Endothelial cell of umbilical vein (primary cell): Measurements from ENCODE around the gene RASL10A. TPM values are rescaled to one million over a fixed set of nuclear protein-coding genes. Genes with fewer than 3 reads are reported as not detected.

Experiments
- BruUV-seq: library from RNA; stranded (reverse); fragments of 400-500 nt; replicated peaks from 2 replicates; lab custom pipeline; 2021; lab: Mats Ljungman, UMichigan
- CTCF ChIA-PET: fragments of 300-600, 350-600 bp; sonication (Branson Sonifier 250); formaldehyde crosslinking; loops from one replicate; lab custom pipeline; 2021; ENCODE audit warnings: antibody characterized with exemption, inconsistent platforms; lab: Charles Lee
- POLR2A ChIA-PET: fragments of 300-600, 350-600 bp; sonication (Branson Sonifier 250); formaldehyde crosslinking; loops from one replicate; lab custom pipeline; 2021; ENCODE audit warnings: antibody characterized with exemption, inconsistent platforms; lab: Charles Lee
- DNase-seq: peaks from one replicate; pipeline ENCODE4 v3.0.0-alpha.2; 2011; ENCODE audit warnings: low read depth, low spot score
- FAIRE-seq: peaks from 2 replicates; lab custom pipeline; 2011; peaks lifted over from hg19 to GRCh38; lab: Jason Lieb, UNC
- H2AFZ ChIP-seq: 2 replicates; pipeline ENCODE4 v1.6.0; 2012; ENCODE audit warnings: low read depth, low read length, control low read depth, inconsistent platforms
- H3K27ac ChIP-seq: 2 replicates; pipeline ENCODE4 v1.5.1; 2011; ENCODE audit warnings: low read depth, mild to moderate bottlenecking, control low read depth, low read length, moderate library complexity; ENCODE audit not compliant: insufficient read depth
- H3K27me3 ChIP-seq, 2 experiments: 2 replicates each; pipeline versions ENCODE4 v1.6.0 to v1.6.1; 2011; ENCODE audit warnings: low read length in 2 of 2, mixed read lengths in 1 of 2; ENCODE audit not compliant: control insufficient read depth in 2 of 2, insufficient read depth in 2 of 2
- H3K36me3 ChIP-seq, 2 experiments: 2 replicates in 1 of 2; 3 replicates in 1 of 2; pipeline ENCODE4 v1.5.1; 2011; ENCODE audit warnings: low read length in 2 of 2, mild to moderate bottlenecking in 1 of 2, moderate library complexity in 1 of 2; ENCODE audit not compliant: control insufficient read depth in 2 of 2, insufficient read depth in 2 of 2; ENCODE audit errors: extremely low read depth in 1 of 2
- H3K4me1 ChIP-seq: 3 replicates; pipeline ENCODE4 v1.5.1; 2011; ENCODE audit warnings: mild to moderate bottlenecking, low read length; ENCODE audit not compliant: control insufficient read depth, insufficient read depth; ENCODE audit errors: extremely low read depth
- H3K4me2 ChIP-seq: 2 replicates; pipeline ENCODE4 v1.6.1; 2011; ENCODE audit warnings: low read length, control low read depth, mixed read lengths; ENCODE audit not compliant: insufficient read depth
- H3K4me3 ChIP-seq, 3 experiments: fragments of 200-600 bp in 1 of 3; sonication (generic), shearing (Covaris generic) in 1 of 3; replicated peaks in 1 of 3; 2 replicates each; pipeline ENCODE4 v1.5.1; 2011 to 2016; ENCODE audit warnings: control low read depth in 3 of 3, low read length in 3 of 3, mild to moderate bottlenecking in 2 of 3, inconsistent platforms in 1 of 3, low read depth in 1 of 3, moderate library complexity in 1 of 3; ENCODE audit not compliant: insufficient read depth in 1 of 3
- H3K79me2 ChIP-seq: 2 replicates; pipeline ENCODE4 v1.6.0; 2012; ENCODE audit warnings: low read length, inconsistent platforms; ENCODE audit not compliant: control insufficient read depth, insufficient read depth
- H3K9ac ChIP-seq: replicated peaks from 2 replicates; pipeline ENCODE3; 2011; ENCODE audit warnings: low read length, control low read depth; ENCODE audit not compliant: insufficient read depth; ENCODE audit errors: extremely low read depth
- H3K9me1 ChIP-seq: replicated peaks from 3 replicates; pipeline ENCODE4 v1.6.0; 2011; ENCODE audit warnings: mild to moderate bottlenecking, low read length; ENCODE audit not compliant: control insufficient read depth, insufficient read depth; ENCODE audit errors: extremely low read depth
- H3K9me3 ChIP-seq: replicated peaks from 2 replicates; pipeline ENCODE4 v1.5.1; 2012; ENCODE audit warnings: low read length, inconsistent platforms; ENCODE audit not compliant: control insufficient read depth, insufficient read depth
- H4K20me1 ChIP-seq: replicated peaks from 2 replicates; pipeline ENCODE3; 2011; ENCODE audit warnings: mild to moderate bottlenecking, low read length; ENCODE audit not compliant: control insufficient read depth, insufficient read depth; ENCODE audit errors: extremely low read depth
- CTCF ChIP-seq, 2 donors: IDR thresholded peaks; 1 replicate in 1 of 2; 2 replicates in 1 of 2; pipeline ENCODE4 v1.5.1; 2011; ENCODE audit warnings: low read length in 2 of 2, mild to moderate bottlenecking in 2 of 2, moderate library complexity in 2 of 2, control low read depth in 1 of 2, inconsistent platforms in 1 of 2, low read depth in 1 of 2; ENCODE audit not compliant: insufficient read depth in 1 of 2; ENCODE audit errors: extremely low read depth in 1 of 2
- FOS ChIP-seq: IDR thresholded peaks from 2 replicates; pipeline ENCODE4 v1.6.1; 2011; ENCODE audit warnings: mild to moderate bottlenecking, low read length, moderate library complexity, borderline replicate concordance; ENCODE audit not compliant: insufficient read depth
- GATA2 ChIP-seq: IDR thresholded peaks from 2 replicates; pipeline ENCODE4 v1.7.0; 2011; ENCODE audit warnings: low read depth, mild to moderate bottlenecking, moderate library complexity, mixed read lengths, low read length; ENCODE audit not compliant: insufficient read length, insufficient read depth
- JUN ChIP-seq: IDR thresholded peaks from 2 replicates; pipeline ENCODE4 v1.6.1; 2011; ENCODE audit warnings: borderline replicate concordance, low read depth; ENCODE audit not compliant: insufficient read length, insufficient read depth
- MYC ChIP-seq: IDR thresholded peaks from one replicate; pipeline ENCODE4 v1.6.1; 2011; ENCODE audit warnings: mild to moderate bottlenecking, low read depth, low read length
- POLR2A ChIP-seq: IDR thresholded peaks from 2 replicates; pipeline ENCODE4 v1.6.1; 2012; ENCODE audit warnings: low read depth, mild to moderate bottlenecking, control low read depth, low read length
- POLR2AphosphoS5 ChIP-seq: IDR thresholded peaks from 2 replicates; pipeline ENCODE4 v1.6.1; 2012; ENCODE audit warnings: low read depth, mild to moderate bottlenecking, control low read depth, low read length, moderate library complexity; ENCODE audit not compliant: insufficient read depth
- dilution Hi-C: fragments of 300-500 bp; cut with MboI; formaldehyde crosslinking; loops from one replicate; pipeline ENCODE4 v1.15.0; 2019; ENCODE audit warnings: low sequenced_read_pairs; ENCODE audit not compliant: extremely low pct_ligation_motif_present
- intact Hi-C: fragments of 100-400 bp; cut with micrococcal nuclease; formaldehyde crosslinking; loops from one replicate; pipeline ENCODE4 v1.10.0; 2022
- polyA plus RNA-seq, 4 experiments: library from polyadenylated mRNA; depleted of rRNA in 3 of 4; stranded (reverse) in 3 of 4; unstranded in 1 of 4; fragments of >200 nt; gene quantifications; 2 replicates each; pipeline versions ENCODE4 v1.2.1 to v1.2.3, GENCODE V29; 2011 to 2012; ENCODE audit warnings: missing spikeins in 1 of 4
- total RNA-seq: library from RNA; stranded (reverse); gene quantifications from 2 replicates; pipeline ENCODE4 v1.2.3, GENCODE V29; 2021

The RASL10A gene
- total and polyA plus RNA-seq, 2 donors (not counting 3 experiments of a cell fraction or from before 2014, with no cell fraction given): 1.1 to 1.9 TPM

DNA sequence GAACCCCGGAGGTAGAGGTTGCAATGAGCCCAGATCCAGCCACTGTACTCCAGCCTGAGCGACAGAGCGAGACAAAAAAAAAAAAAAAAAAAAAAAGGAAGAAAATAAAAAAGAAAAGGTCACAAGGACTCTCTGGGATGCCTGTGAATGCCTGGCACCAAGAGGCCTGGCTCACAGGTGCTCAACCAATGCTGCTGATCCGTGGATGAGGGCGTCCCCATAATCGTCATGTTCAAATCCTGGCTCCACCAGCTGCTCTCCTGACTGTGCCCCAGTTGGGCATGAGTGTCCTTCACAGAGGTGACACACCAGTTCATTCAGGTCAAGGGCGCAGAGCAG, 9.7 kb downstream of the RASL10A start:
- TF ChIP-seq JUN: no peak
- no peaks in the 10 kb centered on the region for H3K9me1 ChIP-seq
- H3K9me3 ChIP-seq: no peaks in the 10 kb centered on the region
- peaks cover 33% of the 10 kb centered on the region for H3K4me1 ChIP-seq
- dilution Hi-C loops (no loop called here), intact Hi-C loops (loop anchor here (1.0 to 5.0 kb wide), 2 partner anchors 39 to 53 kb away; partner anchors contain the start of genes EWSR1 and RHBDD3)
- H3K4me2 ChIP-seq: no peak overlapping the region
- no peaks in the 10 kb centered on the region for H4K20me1 ChIP-seq
- H3K36me3 ChIP-seq: peaks cover 0 to 4% of the 10 kb centered on the region in 2 experiments
- peaks cover 9% of the 10 kb centered on the region for H3K79me2 ChIP-seq
- H3K27me3 ChIP-seq: no peaks in the 10 kb centered on the region
- peak overlapping the region in 1 of 3 experiments; percentile 85 for H3K4me3 ChIP-seq
- DNase-seq (no peak), FAIRE-seq (no peak)
- H3K9ac ChIP-seq: no peak overlapping the region
- H2AFZ ChIP-seq: peak overlapping the region; percentile 93
- BruUV-seq: no TSS peak
- POLR2A ChIA-PET: no interaction called here
- H3K27ac ChIP-seq: no peak overlapping the region
- CTCF ChIA-PET: interaction anchor here (1.1 to 2.0 kb wide), 5 partner anchors 11 to 54 kb away, joined by 3 to 16 read pairs (median 5); no protein-coding TSS in a partner anchor

GRCh38 chr22:29302681-29303465, 12.6 kb downstream of the RASL10A start:
- Histone ChIP-seq H3K9ac (no peak overlapping the region), H3K27me3 (no peaks in the 10 kb centered on the region), H3K36me3 (peaks cover 7 to 23% of the 10 kb centered on the region in 2 experiments), H3K9me1 (no peaks in the 10 kb centered on the region), H3K4me3 (no peak overlapping the region), H3K79me2 (peaks cover 6% of the 10 kb centered on the region), H2AFZ (no peak overlapping the region), H3K9me3 (no peaks in the 10 kb centered on the region), H3K27ac (no peak overlapping the region), H3K4me2 (no peak overlapping the region), H4K20me1 (no peaks in the 10 kb centered on the region), H3K4me1 (peaks cover 5% of the 10 kb centered on the region)
- FAIRE-seq (no peak), DNase-seq (no peak)
- no TSS peak for BruUV-seq
- dilution Hi-C loops (no loop called here), intact Hi-C loops (no loop called here)
- ChIA-PET POLR2A (no interaction called here), CTCF (interaction anchor here (0.8 to 2.0 kb wide), 5 partner anchors 10 to 57 kb away, joined by 3 to 13 read pairs (median 7); no protein-coding TSS in a partner anchor)
- no peak for TF ChIP-seq FOS
- no peak for TF ChIP-seq MYC
- TF ChIP-seq POLR2A: no peak
- no peak for TF ChIP-seq GATA2
- no peak for TF ChIP-seq CTCF (IDR thresholded peaks at IDR 0.05; ENCODE audit: extremely low read depth in 1 of 2, insufficient read depth in 1 of 2, low read depth in 1 of 2, low read length in 2 of 2)
- TF ChIP-seq JUN: no peak
- TF ChIP-seq POLR2AphosphoS5: no peak
